HepG2 (cell line): Measurements from ENCODE around the gene RHBG. TPM values are rescaled to one million over a fixed set of nuclear protein-coding genes. Genes with fewer than 3 reads are reported as not detected.

Experiments
- CCAR2 ChIP-seq: fragments of 200-400 bp; formaldehyde crosslinking; optimal IDR thresholded peaks from 2 replicates; pipeline ENCODE3; 2018; ENCODE audit warnings: low read depth, mild to moderate bottlenecking, low read length, moderate library complexity
- ESRRA ChIP-seq: sonication (generic); formaldehyde crosslinking; IDR thresholded peaks from 2 replicates; pipeline ENCODE4 v1.5.1; 2020; ENCODE audit warnings: mild to moderate bottlenecking, low read depth, missing genetic modification reagents
- GATAD2A ChIP-seq: IDR thresholded peaks from 2 replicates; pipeline ENCODE4 v1.6.1; 2016
- GPBP1L1 ChIP-seq: sonication (generic); formaldehyde crosslinking; IDR thresholded peaks from 2 replicates; pipeline ENCODE4 v1.5.0; 2020; ENCODE audit warnings: mild to moderate bottlenecking, missing genetic modification reagents
- IRF9 ChIP-seq: sonication (generic); formaldehyde crosslinking; IDR thresholded peaks from 2 replicates; pipeline ENCODE4 v1.8.0; 2022; ENCODE audit warnings: missing genetic modification reagents, mild to moderate bottlenecking, borderline replicate concordance
- MEIS1 ChIP-seq: sonication (generic); formaldehyde crosslinking; IDR thresholded peaks from 2 replicates; pipeline ENCODE4 v1.9.0; 2021; ENCODE audit warnings: mild to moderate bottlenecking, missing genetic modification reagents, moderate library complexity, borderline replicate concordance
- NFIC ChIP-seq: IDR thresholded peaks from 2 replicates; pipeline ENCODE4 v1.6.1; 2012; ENCODE audit warnings: mild to moderate bottlenecking, low read length, inconsistent platforms
- PAWR ChIP-seq: sonication (generic); formaldehyde crosslinking; IDR thresholded peaks from 2 replicates; pipeline ENCODE4 v1.4.0; 2020; ENCODE audit warnings: missing genetic modification reagents, mild to moderate bottlenecking, borderline replicate concordance
- POLR2AphosphoS2 ChIP-seq: IDR thresholded peaks from 2 replicates; pipeline ENCODE4 v1.6.1; 2011; ENCODE audit warnings: low read depth, low read length, improper control_type of control experiment
- RARG ChIP-seq: sonication (generic); formaldehyde crosslinking; IDR thresholded peaks from 2 replicates; pipeline ENCODE4 v1.4.0; 2020; ENCODE audit warnings: low read depth, mild to moderate bottlenecking, missing genetic modification reagents
- REXO4 ChIP-seq: sonication (generic); formaldehyde crosslinking; IDR thresholded peaks from 2 replicates; pipeline ENCODE4 v1.8.0; 2022; ENCODE audit warnings: missing genetic modification reagents, mild to moderate bottlenecking, borderline replicate concordance
- SAFB2 ChIP-seq: sonication (generic); formaldehyde crosslinking; IDR thresholded peaks from 2 replicates; pipeline ENCODE4 v1.5.1; 2020; ENCODE audit warnings: missing genetic modification reagents, low read depth, mild to moderate bottlenecking, borderline replicate concordance
- SIN3A ChIP-seq: IDR thresholded peaks from 2 replicates; pipeline ENCODE4 v1.6.1; 2011; ENCODE audit warnings: low read depth, mild to moderate bottlenecking, control low read depth, low read length, borderline replicate concordance
- SNAPC2 ChIP-seq: sonication (generic); formaldehyde crosslinking; IDR thresholded peaks from 2 replicates; pipeline ENCODE4 v1.8.1; 2022; ENCODE audit warnings: mild to moderate bottlenecking, missing genetic modification reagents
- SNRNP70 ChIP-seq: fragments of 200-400 bp; formaldehyde crosslinking; IDR thresholded peaks from 2 replicates; pipeline ENCODE4 v1.6.1; 2017; ENCODE audit warnings: mild to moderate bottlenecking, low read depth, low read length, moderate library complexity
- SRSF4 ChIP-seq: fragments of 200-400 bp; formaldehyde crosslinking; IDR thresholded peaks from one replicate; pipeline ENCODE4 v1.6.1; 2018; ENCODE audit warnings: mild to moderate bottlenecking, low read depth, low read length, moderate library complexity; ENCODE audit not compliant: poor library complexity, severe bottlenecking
- TFDP1 ChIP-seq: IDR thresholded peaks from 2 replicates; pipeline ENCODE4 v1.6.1; 2016; ENCODE audit warnings: missing compliant biosample characterization, missing genetic modification reagents, borderline replicate concordance
- TRAFD1 ChIP-seq: sonication (generic); formaldehyde crosslinking; IDR thresholded peaks from 2 replicates; pipeline ENCODE4 v1.5.1; 2020; ENCODE audit warnings: missing genetic modification reagents, mild to moderate bottlenecking, borderline replicate concordance
- TSC22D2 ChIP-seq: sonication (generic); formaldehyde crosslinking; IDR thresholded peaks from 2 replicates; pipeline ENCODE4 v1.5.1; 2020; ENCODE audit warnings: missing genetic modification reagents, mild to moderate bottlenecking, borderline replicate concordance
- ZNF33B ChIP-seq: sonication (generic); formaldehyde crosslinking; IDR thresholded peaks from 2 replicates; pipeline ENCODE4 v1.5.1; 2020; ENCODE audit warnings: mild to moderate bottlenecking, missing genetic modification reagents
- ZNF503 ChIP-seq: sonication (generic); formaldehyde crosslinking; IDR thresholded peaks from 2 replicates; pipeline ENCODE4 v1.4.0; 2020; ENCODE audit warnings: missing genetic modification reagents
- ZNF558 ChIP-seq: sonication (generic); formaldehyde crosslinking; IDR thresholded peaks from 2 replicates; pipeline ENCODE4 v1.9.0; 2022; ENCODE audit warnings: mild to moderate bottlenecking, missing genetic modification reagents, borderline replicate concordance
- ZNF784 ChIP-seq: sonication (generic); formaldehyde crosslinking; IDR thresholded peaks from 2 replicates; pipeline ENCODE4 v1.5.1; 2020; ENCODE audit warnings: missing genetic modification reagents, mild to moderate bottlenecking, borderline replicate concordance
- polyA plus RNA-seq, 8 experiments: library from polyadenylated mRNA; depleted of rRNA in 3 of 8; stranded (reverse) in 7 of 8; unstranded in 1 of 8; fragments of >200 nt; fragmentation: Illumina TruSeq in 4 of 8; extraction: Trizol in 4 of 8; gene quantifications; 2 replicates each; pipeline versions ENCODE4 v1.2.1 to v1.2.3, GENCODE V29; 2011 to 2016; ENCODE audit warnings: low read depth in 4 of 8, missing spikeins in 1 of 8, mixed read lengths in 1 of 8; ENCODE audit not compliant: insufficient read depth in 1 of 8
- total RNA-seq, 5 experiments: library from RNA; depleted of rRNA; stranded (reverse); fragments of >200 nt; fragmentation: Illumina TruSeq; extraction: Trizol; gene quantifications; 2 replicates each; pipeline ENCODE4 v1.2.3, GENCODE V29; 2016; ENCODE audit warnings: low read depth in 1 of 5

The RHBG gene
- total and polyA plus RNA-seq, 2 of the 13 experiments (the other 11 are each of a cell fraction or from before 2014, with no cell fraction given) = 61.8 to 73.5 TPM

- TF ChIP-seq ZNF558 (CRISPR knock-in tag) (no peak), ESRRA (CRISPR knock-in tag) (no peak), ZNF503 (CRISPR knock-in tag) (no peak), NFIC (no peak), RARG (CRISPR knock-in tag) (no peak), SNRNP70 (no peak), TSC22D2 (no peak), TRAFD1 (CRISPR knock-in tag) (no peak), TFDP1 (CRISPR knock-in tag) (no peak), MEIS1 (CRISPR knock-in tag) (no peak), SNAPC2 (CRISPR knock-in tag) (no peak), POLR2AphosphoS2 (no peak; the same call in 1 of the 2 replicates), SAFB2 (no peak), CCAR2 (no peak), IRF9 (CRISPR knock-in tag) (no peak), REXO4 (CRISPR knock-in tag) (no peak), ZNF33B (no peak), ZNF784 (CRISPR knock-in tag) (no peak), GATAD2A (0 out of 2 replicates have a peak, but pooled peaks have one; percentile 17), SIN3A (no peak), GPBP1L1 (no peak), PAWR (no peak), SRSF4 (no peak)
Measured at GRCh38 chr1:156383023-156383422, 14.0 kb downstream of the RHBG start (continued).
